ENCODE data around the gene PLXNA2. TPM values are rescaled to one million over a fixed set of nuclear protein-coding genes. Genes with fewer than 3 reads are reported as not detected.

The PLXNA2 gene
- total RNA-seq, 2 experiments from 2014 or later = 0.15 to 0.26 TPM

GRCh38 chr1:208219659-208220282, 24.4 kb downstream of the PLXNA2 start:
- H3K9me3 Mint-ChIP-seq (ENCODE audit: low read depth) = no peaks in the 10 kb centered on the region
- CTCF ChIA-PET = no interaction called here

GRCh38 chr1:208219098-208219658, 25.0 kb downstream of the PLXNA2 start:
- no peak overlapping the region for H3K4me3 Mint-ChIP-seq
- peaks cover 20% of the 10 kb centered on the region for H3K27me3 Mint-ChIP-seq
- H3K9me3 Mint-ChIP-seq (ENCODE audit: low read depth) = no peaks in the 10 kb centered on the region
- no peaks in the 10 kb centered on the region for H3K36me3 Mint-ChIP-seq
- peaks cover 9% of the 10 kb centered on the region for H3K4me1 Mint-ChIP-seq
- ATAC-seq (no peak), DNase-seq (no peak)
- no peak overlapping the region for H3K27ac Mint-ChIP-seq
- CTCF ChIA-PET = no interaction called here

More at GRCh38 chr1:208219659-208220282, 24.4 kb downstream of the PLXNA2 start:
- H3K27me3 Mint-ChIP-seq = peaks cover 18% of the 10 kb centered on the region
- no peak overlapping the region for H3K4me3 Mint-ChIP-seq
- H3K27ac Mint-ChIP-seq = no peak overlapping the region
- no peaks in the 10 kb centered on the region for H3K36me3 Mint-ChIP-seq
- ATAC-seq (no peak), DNase-seq (no peak)
- H3K4me1 Mint-ChIP-seq = peaks cover 9% of the 10 kb centered on the region

- Mint-ChIP-seq H3K27me3 (peaks cover 23% of the 10 kb centered on the region), H3K4me3 (no peak overlapping the region), H3K36me3 (no peaks in the 10 kb centered on the region), H3K4me1 (peaks cover 8% of the 10 kb centered on the region), H3K9me3 (ENCODE audit: low read depth) (no peaks in the 10 kb centered on the region), H3K27ac (no peak overlapping the region)
- CTCF ChIA-PET = no interaction called here
- no peak for DNase-seq
- no peak for ATAC-seq
These were observed 25.7 kb downstream of the PLXNA2 start for GRCh38 chr1:208218237-208219097.

- CTCF ChIA-PET = no interaction called here
- Mint-ChIP-seq H3K4me3 (no peak overlapping the region), H3K4me1 (peaks cover 4% of the 10 kb centered on the region), H3K27ac (no peak overlapping the region), H3K27me3 (peaks cover 25% of the 10 kb centered on the region), H3K9me3 (ENCODE audit: low read depth) (no peaks in the 10 kb centered on the region), H3K36me3 (no peaks in the 10 kb centered on the region)
- no peak for DNase-seq
- ATAC-seq = no peak
These were observed 26.4 kb downstream of the PLXNA2 start for GRCh38 chr1:208217781-208218180.

- CTCF ChIA-PET = no interaction called here
- ATAC-seq (no peak), DNase-seq (no peak)
- no peak overlapping the region for H3K27ac Mint-ChIP-seq
- H3K4me3 Mint-ChIP-seq = no peak overlapping the region
- no peaks in the 10 kb centered on the region for H3K9me3 Mint-ChIP-seq (ENCODE audit: low read depth)
- no peaks in the 10 kb centered on the region for H3K36me3 Mint-ChIP-seq
- H3K27me3 Mint-ChIP-seq = peaks cover 20% of the 10 kb centered on the region
- H3K4me1 Mint-ChIP-seq = peaks cover 2% of the 10 kb centered on the region
These were observed 27.4 kb downstream of the PLXNA2 start for GRCh38 chr1:208216806-208217205.

GRCh38 chr1:208216062-208216461, 28.1 kb downstream of the PLXNA2 start:
- CTCF ChIA-PET = interaction anchor here (0.8 kb wide), 1 partner anchor 29 kb away, joined by 3 read pairs; the partner anchor contains the start of gene PLXNA2
- Mint-ChIP-seq H3K27me3 (peaks cover 20% of the 10 kb centered on the region), H3K4me1 (peaks cover 2% of the 10 kb centered on the region), H3K27ac (no peak overlapping the region), H3K9me3 (ENCODE audit: low read depth) (no peaks in the 10 kb centered on the region), H3K4me3 (no peak overlapping the region), H3K36me3 (no peaks in the 10 kb centered on the region)
- DNase-seq (no peak), ATAC-seq (no peak)

GRCh38 chr1:208215393-208215792, 28.8 kb downstream of the PLXNA2 start:
- CTCF ChIA-PET = interaction anchor here (0.8 kb wide), 1 partner anchor 29 kb away, joined by 3 read pairs; the partner anchor contains the start of gene PLXNA2
- peaks cover 20% of the 10 kb centered on the region for H3K27me3 Mint-ChIP-seq
- H3K36me3 Mint-ChIP-seq = no peaks in the 10 kb centered on the region
- peaks cover 2% of the 10 kb centered on the region for H3K4me1 Mint-ChIP-seq
- H3K27ac Mint-ChIP-seq = no peak overlapping the region
- no peak overlapping the region for H3K4me3 Mint-ChIP-seq
- ATAC-seq (no peak), DNase-seq (no peak)
- no peaks in the 10 kb centered on the region for H3K9me3 Mint-ChIP-seq (ENCODE audit: low read depth)

GRCh38 chr1:208213786-208214185, 30.4 kb downstream of the PLXNA2 start:
- Mint-ChIP-seq H3K4me3 (no peak overlapping the region), H3K36me3 (no peaks in the 10 kb centered on the region), H3K27me3 (peaks cover 15% of the 10 kb centered on the region), H3K4me1 (no peaks in the 10 kb centered on the region), H3K27ac (no peak overlapping the region), H3K9me3 (ENCODE audit: low read depth) (no peaks in the 10 kb centered on the region)
- CTCF ChIA-PET = interaction anchor here (2.6 kb wide), 1 partner anchor 31 kb away, joined by 6 read pairs; no protein-coding TSS in a partner anchor
- no peak for ATAC-seq
- DNase-seq = no peak

- CTCF ChIA-PET = interaction anchor here (2.6 kb wide), 1 partner anchor 32 kb away, joined by 6 read pairs; no protein-coding TSS in a partner anchor
- DNase-seq = no peak
- H3K36me3 Mint-ChIP-seq = no peaks in the 10 kb centered on the region
- no peaks in the 10 kb centered on the region for H3K9me3 Mint-ChIP-seq (ENCODE audit: low read depth)
- no peak for ATAC-seq
- no peaks in the 10 kb centered on the region for H3K4me1 Mint-ChIP-seq
- peaks cover 16% of the 10 kb centered on the region for H3K27me3 Mint-ChIP-seq
- no peak overlapping the region for H3K27ac Mint-ChIP-seq
- H3K4me3 Mint-ChIP-seq = no peak overlapping the region
These were observed 31.3 kb downstream of the PLXNA2 start for GRCh38 chr1:208212893-208213292.

GRCh38 chr1:208211921-208212843, 32.0 kb downstream of the PLXNA2 start:
- Mint-ChIP-seq H3K9me3 (ENCODE audit: low read depth) (no peaks in the 10 kb centered on the region), H3K27me3 (peaks cover 16% of the 10 kb centered on the region), H3K27ac (no peak overlapping the region), H3K4me1 (no peaks in the 10 kb centered on the region), H3K4me3 (no peak overlapping the region), H3K36me3 (no peaks in the 10 kb centered on the region)
- CTCF ChIA-PET = interaction anchor here (2.6 kb wide), 1 partner anchor 33 kb away, joined by 6 read pairs; no protein-coding TSS in a partner anchor
- ATAC-seq = no peak
- no peak for DNase-seq

- H3K4me3 Mint-ChIP-seq = no peak overlapping the region
- H3K27ac Mint-ChIP-seq = no peak overlapping the region
- H3K9me3 Mint-ChIP-seq (ENCODE audit: low read depth) = no peaks in the 10 kb centered on the region
These were observed 34.1 kb downstream of the PLXNA2 start for GRCh38 chr1:208209896-208210589.

GRCh38 chr1:208209286-208209685, 34.9 kb downstream of the PLXNA2 start:
- CTCF ChIA-PET = interaction anchor here (0.8 kb wide), 1 partner anchor 44 kb away, joined by 4 read pairs; no protein-coding TSS in a partner anchor
- Mint-ChIP-seq H3K27ac (no peak overlapping the region), H3K4me3 (no peak overlapping the region), H3K27me3 (peaks cover 6% of the 10 kb centered on the region), H3K4me1 (no peaks in the 10 kb centered on the region), H3K36me3 (no peaks in the 10 kb centered on the region), H3K9me3 (ENCODE audit: low read depth) (no peaks in the 10 kb centered on the region)
- DNase-seq (no peak), ATAC-seq (no peak)

More at GRCh38 chr1:208209896-208210589, 34.1 kb downstream of the PLXNA2 start:
- Mint-ChIP-seq H3K4me1 (no peaks in the 10 kb centered on the region), H3K27me3 (peaks cover 11% of the 10 kb centered on the region), H3K36me3 (no peaks in the 10 kb centered on the region)
- CTCF ChIA-PET = interaction anchor here (0.8 kb wide), 1 partner anchor 45 kb away, joined by 4 read pairs; no protein-coding TSS in a partner anchor
- no peak for DNase-seq
- ATAC-seq = no peak
